Measurements from ENCODE around the gene HNF1B. TPM values are rescaled to one million over a fixed set of nuclear protein-coding genes. Genes with fewer than 3 reads are reported as not detected.

The HNF1B gene
- total and polyA plus RNA-seq, 10 of the 15 experiments (the other 5 are each of a cell fraction or from before 2014, with no cell fraction given): 0.51 to 12.7 (median 1.9) TPM

- TF ChIP-seq FOXK2 (IDR thresholded peaks at IDR 0.05): no peak
Measured at GRCh38 chr17:37696366-37696765, 48.5 kb downstream of the HNF1B start (continued).

GRCh38 chr17:37695726-37696125, 49.1 kb downstream of the HNF1B start:
- intact Hi-C loops (cut with micrococcal nuclease; ENCODE audit: unreplicated experiment) (loop anchor here (10.0 kb wide), 1 partner anchor 51 kb away; the partner anchor contains the start of gene DDX52), in situ Hi-C loops (cut with MboI) (no loop called here)
- no peak overlapping the region for H3K27ac ChIP-seq (ENCODE audit: control insufficient read depth, insufficient read depth)
- no peaks in the 10 kb centered on the region for H3K9me3 ChIP-seq (replicated peaks; ENCODE audit: control insufficient read depth, insufficient read depth, low read length)
- ChIA-PET POLR2A (interaction anchor here (0.5 to 1.2 kb wide), 2 partner anchors 13 to 165 kb away, joined by 3 read pairs; no protein-coding TSS in a partner anchor), CTCF (interaction anchor here (1.1 to 1.4 kb wide), 3 partner anchors 41 to 96 kb away, joined by 3 to 4 read pairs (median 4); no protein-coding TSS in a partner anchor), RAD21 (ENCODE audit: unreplicated experiment) (no interaction called here), SMC1A (ENCODE audit: uncharacterized antibody, unreplicated experiment) (interaction anchor here (1.0 kb wide), 1 partner anchor 8 kb away, joined by 3 read pairs; no protein-coding TSS in a partner anchor)
- ATAC-seq (no peak), FAIRE-seq (no peak), DNase-seq (ENCODE audit: low read depth, low spot score) (no peak)
- WGBS (ENCODE audit: insufficient coverage, insufficient replicate concordance, low lambda C conversion rate, missing lambda C conversion rate): 0% methylated on average over 1 of the region's 1 CpG
- H4K20me1 ChIP-seq (ENCODE audit: control insufficient read depth, insufficient read depth): no peaks in the 10 kb centered on the region
- H3K4me2 ChIP-seq (ENCODE audit: control insufficient read depth, insufficient read depth): no peak overlapping the region
- peaks cover 0 to 8% of the 10 kb centered on the region in 2 experiments; a peak in 2 of 4 replicates for H3K36me3 ChIP-seq (ENCODE audit: control insufficient read depth in 2 of 2, insufficient read depth in 2 of 2, low read length in 1 of 2)
- H3K79me2 ChIP-seq (ENCODE audit: control insufficient read depth, insufficient read depth, low read length): no peaks in the 10 kb centered on the region
- H2AFZ ChIP-seq (ENCODE audit: control insufficient read depth, low read depth, low read length): no peak overlapping the region
- no peak overlapping the region for H3K9ac ChIP-seq (ENCODE audit: control insufficient read depth, insufficient read depth, low read length)
- no TSS peak for BruUV-seq (replicated peaks)
- no peaks in the 10 kb centered on the region for H3K4me1 ChIP-seq (ENCODE audit: control insufficient read depth, insufficient read depth, low read length)
- no peak overlapping the region for H3K4me3 ChIP-seq
- no peaks in the 10 kb centered on the region for H3K27me3 ChIP-seq (replicated peaks in 1 of 2; ENCODE audit: control insufficient read depth in 2 of 2, insufficient read depth in 2 of 2, low read length in 1 of 2)
- no peak for TF ChIP-seq JUNB (IDR thresholded peaks at IDR 0.05)
- TF ChIP-seq MYC (IDR thresholded peaks at IDR 0.05; ENCODE audit: insufficient read depth, insufficient read length, insufficient replicate concordance, low read length, severe bottlenecking): no peak
- no peak for TF ChIP-seq SREBF2 (IDR thresholded peaks at IDR 0.05; ENCODE audit: low read length)
- no peak for TF ChIP-seq E2F4 (IDR thresholded peaks at IDR 0.05; ENCODE audit: low read depth, low read length)
- no peak for TF ChIP-seq ATF2 (IDR thresholded peaks at IDR 0.05; ENCODE audit: low read length)
- no peak for TF ChIP-seq ZNF687 (IDR thresholded peaks at IDR 0.05)
- TF ChIP-seq ZNF207 (IDR thresholded peaks at IDR 0.05; ENCODE audit: borderline replicate concordance): no peak
- no peak for TF ChIP-seq MXI1 (IDR thresholded peaks at IDR 0.05; ENCODE audit: low read depth, low read length)
- no peak for TF ChIP-seq FOS (IDR thresholded peaks at IDR 0.05; ENCODE audit: borderline replicate concordance, extremely low read depth, insufficient read length)
- TF ChIP-seq ZNF217 (IDR thresholded peaks at IDR 0.05): no peak
- TF ChIP-seq EED (IDR thresholded peaks at IDR 0.05; ENCODE audit: low read depth): no peak
- no peak for TF ChIP-seq CTCF (IDR thresholded peaks at IDR 0.05 in 2 of 3, conservative IDR thresholded peaks at IDR 0.05 in 1 of 3; ENCODE audit: control insufficient read depth in 2 of 3, extremely low read depth in 1 of 3, insufficient read depth in 1 of 3, low read depth in 3 of 3, low read length in 3 of 3)
- TF ChIP-seq NR2C1 (IDR thresholded peaks at IDR 0.05): no peak
